ENCODE data around the gene KLHL34.

Gene KLHL34

DNA sequence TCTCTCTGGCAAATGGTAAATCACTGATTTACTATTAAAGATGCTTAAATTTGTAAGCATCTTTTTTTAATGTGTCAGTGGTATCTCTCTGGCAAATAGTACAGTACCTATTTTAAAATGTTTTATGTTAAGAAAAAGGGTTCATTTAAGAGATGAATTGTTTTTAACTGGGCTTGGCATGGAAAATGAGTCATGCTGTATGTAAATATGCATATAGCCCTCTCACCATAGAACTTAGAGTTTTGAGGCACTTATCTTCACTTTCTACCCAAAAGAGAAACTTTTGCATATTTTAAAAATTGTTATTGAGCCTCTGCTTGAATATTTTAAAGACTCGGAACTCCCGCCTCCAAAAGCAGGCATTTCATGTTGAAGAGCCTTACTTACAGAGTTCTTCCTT lies 37.9 kb downstream of the KLHL34 start:
- TF ChIP-seq, protein P1, sequence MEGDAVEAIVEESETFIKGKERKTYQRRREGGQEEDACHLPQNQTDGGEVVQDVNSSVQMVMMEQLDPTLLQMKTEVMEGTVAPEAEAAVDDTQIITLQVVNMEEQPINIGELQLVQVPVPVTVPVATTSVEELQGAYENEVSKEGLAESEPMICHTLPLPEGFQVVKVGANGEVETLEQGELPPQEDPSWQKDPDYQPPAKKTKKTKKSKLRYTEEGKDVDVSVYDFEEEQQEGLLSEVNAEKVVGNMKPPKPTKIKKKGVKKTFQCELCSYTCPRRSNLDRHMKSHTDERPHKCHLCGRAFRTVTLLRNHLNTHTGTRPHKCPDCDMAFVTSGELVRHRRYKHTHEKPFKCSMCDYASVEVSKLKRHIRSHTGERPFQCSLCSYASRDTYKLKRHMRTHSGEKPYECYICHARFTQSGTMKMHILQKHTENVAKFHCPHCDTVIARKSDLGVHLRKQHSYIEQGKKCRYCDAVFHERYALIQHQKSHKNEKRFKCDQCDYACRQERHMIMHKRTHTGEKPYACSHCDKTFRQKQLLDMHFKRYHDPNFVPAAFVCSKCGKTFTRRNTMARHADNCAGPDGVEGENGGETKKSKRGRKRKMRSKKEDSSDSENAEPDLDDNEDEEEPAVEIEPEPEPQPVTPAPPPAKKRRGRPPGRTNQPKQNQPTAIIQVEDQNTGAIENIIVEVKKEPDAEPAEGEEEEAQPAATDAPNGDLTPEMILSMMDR (IDR thresholded peaks at IDR 0.05; ENCODE audit: low read depth, low read length) = no peak
- no peak overlapping the region for H3K4me3 ChIP-seq (ENCODE audit: low read depth, low read length)

DNA sequence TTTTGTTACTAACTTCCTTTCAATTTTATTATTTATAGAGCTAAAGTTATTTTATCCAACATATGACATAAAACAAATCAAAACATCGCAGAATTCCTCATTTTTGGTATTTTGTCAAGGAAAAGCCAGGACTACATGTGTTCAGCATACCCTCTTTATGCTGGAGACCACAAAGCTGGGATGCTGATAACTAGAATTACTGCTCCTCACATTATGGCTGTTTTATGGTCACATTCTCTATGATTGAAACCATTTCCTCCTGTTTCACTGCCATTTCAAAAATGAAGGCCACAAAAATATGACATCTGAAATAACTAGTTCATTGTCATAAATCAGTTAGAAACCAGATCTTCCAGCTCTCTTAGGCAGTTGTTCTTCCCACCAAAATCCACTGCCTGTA lies 41.7 kb downstream of the KLHL34 start:
- H3K4me3 ChIP-seq (ENCODE audit: low read depth, low read length) = no peak overlapping the region

DNA sequence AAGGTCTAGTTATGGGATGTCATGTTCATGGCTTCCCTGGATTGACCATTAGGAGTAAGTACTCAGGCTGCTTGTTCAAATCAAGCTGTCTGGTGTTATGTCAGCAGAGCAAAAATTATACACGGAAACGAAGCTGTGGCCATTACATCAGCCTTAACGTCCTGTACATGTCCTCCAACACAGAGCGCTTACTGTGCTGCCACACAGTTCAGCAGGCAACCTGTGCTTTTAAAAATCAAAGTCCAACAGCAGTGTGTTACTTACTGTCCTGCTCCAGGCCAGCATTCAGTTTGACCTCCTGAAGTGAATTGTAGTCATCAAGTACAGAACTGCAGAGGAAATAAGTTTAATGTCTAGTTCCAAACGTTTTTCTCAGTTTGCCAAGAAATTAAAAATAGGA lies 46.0 kb downstream of the KLHL34 start:
- TF ChIP-seq, protein P1 (IDR thresholded peaks at IDR 0.05; ENCODE audit: low read depth, low read length) = no peak
- no peak overlapping the region for H3K4me3 ChIP-seq (ENCODE audit: low read depth, low read length)

More for the DNA sequence above, 41.7 kb downstream of the KLHL34 start:
- TF ChIP-seq, protein P1 (IDR thresholded peaks at IDR 0.05; ENCODE audit: low read depth, low read length) = no peak

DNA sequence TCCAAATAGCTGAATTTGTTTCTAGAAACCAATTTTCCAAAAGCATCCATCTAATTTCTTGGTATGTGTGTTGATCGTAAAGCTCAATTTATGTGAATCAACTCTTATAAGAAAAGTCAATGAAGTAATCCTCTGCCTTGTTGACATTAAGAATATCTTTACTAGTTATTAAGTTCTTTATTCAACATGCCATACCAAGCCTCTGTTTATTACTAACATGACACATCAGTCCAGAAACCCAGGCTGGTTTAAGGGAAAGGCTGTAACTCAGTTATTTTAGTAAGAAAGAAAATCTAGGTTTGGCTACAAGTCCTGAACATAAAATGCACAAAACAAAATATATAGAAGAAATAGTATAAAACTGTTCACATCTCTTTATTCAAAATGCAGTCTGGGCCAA lies 48.0 kb downstream of the KLHL34 start:
- TF ChIP-seq, protein P1 (IDR thresholded peaks at IDR 0.05; ENCODE audit: low read depth, low read length) = no peak
- H3K4me3 ChIP-seq (ENCODE audit: low read depth, low read length) = no peak overlapping the region

DNA sequence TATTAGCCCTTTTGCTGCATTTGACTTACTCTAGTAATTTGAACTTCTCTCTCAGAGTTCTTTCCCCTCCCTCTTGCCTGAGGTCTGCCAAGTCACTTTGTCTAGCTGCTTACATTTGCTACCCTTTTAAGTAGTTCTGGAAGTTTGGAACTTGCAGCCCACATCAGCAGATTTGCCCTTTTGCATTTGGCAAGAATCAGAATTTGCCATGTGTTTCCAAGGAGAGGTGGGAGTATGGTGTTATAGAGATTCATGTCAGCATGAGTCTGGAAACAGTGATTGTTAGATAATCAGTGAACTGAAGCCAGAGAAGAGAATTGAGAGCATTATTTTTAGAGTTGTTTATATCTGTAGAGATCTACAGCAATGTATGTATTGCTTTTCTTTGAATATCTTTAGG lies 52.1 kb downstream of the KLHL34 start:
- TF ChIP-seq, protein P1 (IDR thresholded peaks at IDR 0.05; ENCODE audit: low read depth, low read length) = no peak

More for the DNA sequence above, 52.1 kb downstream of the KLHL34 start:
- H3K4me3 ChIP-seq (ENCODE audit: low read depth, low read length) = no peak overlapping the region
